Thymus (tissue), 14 donors: Measurements from ENCODE around the gene METAP1. TPM values are rescaled to one million over a fixed set of nuclear protein-coding genes. Genes with fewer than 3 reads are reported as not detected.

Experiments
- DNase-seq, 9 donors: peaks; one replicate each; pipeline ENCODE4 v3.0.0-alpha.2; 2013; ENCODE audit warnings: low spot score in 9 of 9, low read depth in 6 of 9, missing footprints in 1 of 9
- H3K27ac ChIP-seq, 2 donors: one replicate each; pipeline ENCODE4 v1.5.1; 2013; ENCODE audit warnings: control low read depth in 1 of 2, low read depth in 1 of 2, low read length in 1 of 2, mild to moderate bottlenecking in 1 of 2, moderate library complexity in 1 of 2
- H3K27me3 ChIP-seq, 2 donors: one replicate each; pipeline ENCODE4 v1.5.1; 2013; ENCODE audit warnings: low read length in 1 of 2; ENCODE audit not compliant: control insufficient read depth in 2 of 2, insufficient read depth in 1 of 2
- H3K36me3 ChIP-seq, 2 donors: one replicate each; pipeline ENCODE4 v1.5.1; 2013; ENCODE audit warnings: low read length in 1 of 2, mild to moderate bottlenecking in 1 of 2, moderate library complexity in 1 of 2; ENCODE audit not compliant: control insufficient read depth in 2 of 2, insufficient read depth in 2 of 2
- H3K4me1 ChIP-seq, 2 donors: one replicate each; pipeline ENCODE4 v1.5.1; 2013; ENCODE audit warnings: low read length in 2 of 2; ENCODE audit not compliant: control insufficient read depth in 2 of 2, insufficient read depth in 2 of 2
- H3K4me3 ChIP-seq, 2 donors: one replicate each; pipeline ENCODE4 v1.5.1; 2013; ENCODE audit warnings: low read length in 2 of 2, control low read depth in 1 of 2, mild to moderate bottlenecking in 1 of 2
- H3K9me3 ChIP-seq, 2 donors: one replicate each; pipeline ENCODE4 v1.5.1; 2013; ENCODE audit warnings: low read length in 1 of 2, mild to moderate bottlenecking in 1 of 2; ENCODE audit not compliant: control insufficient read depth in 2 of 2, insufficient read depth in 1 of 2
- WGBS: extraction: QIAGEN DNeasy Blood & Tissue Kit; methylation state at CpG from one replicate; pipeline ENCODE4 v1.1.7; 2013; 5-methylcytosine and 5-hydroxymethylcytosine counted together
- long read RNA-seq, 10 donors: transcript quantifications; one replicate each; lab custom pipeline, GENCODE V29; 2026
- polyA plus RNA-seq: library from polyadenylated mRNA; stranded (reverse); fragments of 200-250 nt; gene quantifications from one replicate; pipeline ENCODE4 v1.2.3, GENCODE V29; 2013
- total RNA-seq: library from RNA; stranded (reverse); fragments of 120-200 nt; gene quantifications from one replicate; pipeline ENCODE4 v1.2.4, GENCODE V29; 2013
- donor health status: healthy.

METAP1 gene
- total RNA-seq (47.4 TPM), polyA plus RNA-seq (57.7 TPM)
- long read RNA-seq, donor 1, partial matches to known transcripts, result 0 of 4 reads
- long read RNA-seq, donor 1, other reads (novel, unspliced or antisense), result 0 of 4 reads
- long read RNA-seq, donor 2, result 0 reads
- long read RNA-seq, donor 3, transcript METAP1-201 (11 exons, 2,791 nt), result major isoform, 21 of 478 reads
- long read RNA-seq, donor 3, partial matches to known transcripts, result 380 of 478 reads
- long read RNA-seq, donor 3, other reads (novel, unspliced or antisense), result 77 of 478 reads
- long read RNA-seq, donor 4, transcript METAP1-201 (11 exons, 2,791 nt), result major isoform, 9 of 17 reads
- long read RNA-seq, donor 4, partial matches to known transcripts, result 8 of 17 reads
- long read RNA-seq, donor 4, other reads (novel, unspliced or antisense), result 0 of 17 reads
- long read RNA-seq, donor 5, transcript METAP1-201 (11 exons, 2,791 nt), result major isoform, 19 of 19 reads
- long read RNA-seq, donor 5, partial matches to known transcripts, result 0 of 19 reads
- long read RNA-seq, donor 5, other reads (novel, unspliced or antisense), result 0 of 19 reads
- long read RNA-seq, donor 6, transcript METAP1-201 (11 exons, 2,791 nt), result major isoform, 13 of 192 reads
- long read RNA-seq, donor 6, partial matches to known transcripts, result 130 of 192 reads
- long read RNA-seq, donor 6, other reads (novel, unspliced or antisense), result 49 of 192 reads
- long read RNA-seq, donor 7, transcript METAP1-201 (11 exons, 2,791 nt), result major isoform, 13 of 253 reads
- long read RNA-seq, donor 7, partial matches to known transcripts, result 240 of 253 reads
- long read RNA-seq, donor 7, other reads (novel, unspliced or antisense), result 0 of 253 reads
- long read RNA-seq, donor 8, transcript METAP1-201 (11 exons, 2,791 nt), result major isoform, 6 of 6 reads
- long read RNA-seq, donor 8, partial matches to known transcripts, result 0 of 6 reads
- long read RNA-seq, donor 8, other reads (novel, unspliced or antisense), result 0 of 6 reads
- long read RNA-seq, donor 9, transcript METAP1-201 (11 exons, 2,791 nt), result major isoform, 9 of 220 reads
- long read RNA-seq, donor 9, partial matches to known transcripts, result 171 of 220 reads
- long read RNA-seq, donor 9, other reads (novel, unspliced or antisense), result 40 of 220 reads
- long read RNA-seq, donor 10, transcript METAP1-201 (11 exons, 2,791 nt), result major isoform, 5 of 193 reads
- long read RNA-seq, donor 10, partial matches to known transcripts, result 104 of 193 reads
- long read RNA-seq, donor 10, other reads (novel, unspliced or antisense), result 84 of 193 reads

DNA sequence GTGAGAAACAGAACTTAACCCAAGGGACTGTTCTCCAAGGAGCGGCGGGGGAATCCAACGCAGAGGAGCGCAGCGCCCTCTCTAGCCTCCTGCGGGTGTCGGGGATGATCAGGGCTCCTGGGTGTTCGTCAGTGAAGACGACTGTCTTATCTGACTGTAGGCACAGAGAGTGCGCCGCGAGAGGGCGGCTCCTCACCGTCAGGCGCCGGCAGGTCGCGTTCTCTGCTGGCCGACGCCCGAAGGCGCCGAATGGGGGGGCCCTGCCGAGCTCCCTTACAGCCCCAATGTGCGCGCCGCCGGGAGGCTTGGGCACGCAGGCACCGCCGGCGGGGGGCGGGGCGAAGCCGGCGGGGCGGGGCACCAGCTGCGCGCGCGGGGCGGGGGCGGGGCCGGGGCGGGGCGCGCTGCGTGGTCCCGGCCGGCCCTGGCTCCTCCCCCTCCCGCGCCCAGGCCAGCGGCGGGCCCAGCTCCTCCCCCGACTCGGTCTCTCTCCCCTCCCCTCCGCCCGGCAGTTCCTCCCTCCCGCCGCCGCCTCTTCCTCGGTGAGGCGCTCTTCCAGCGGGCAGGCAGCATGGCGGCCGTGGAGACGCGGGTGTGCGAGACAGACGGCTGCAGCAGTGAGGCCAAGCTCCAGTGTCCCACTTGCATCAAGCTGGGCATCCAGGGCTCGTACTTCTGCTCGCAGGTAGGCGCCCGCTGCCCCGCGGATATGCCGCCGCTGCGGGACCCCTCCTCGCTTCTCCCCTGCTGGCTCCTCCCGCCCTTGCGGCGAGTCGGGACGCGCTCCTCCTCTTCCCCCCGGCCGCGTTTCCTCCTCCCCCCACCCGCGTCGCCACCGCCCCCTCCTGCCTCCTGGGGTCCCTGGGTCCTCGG, at the start of gene METAP1:
METAP1 (plus strand) TSS at position 539 of the 873 bp plus-strand sequence; CDS start at position 572, 33 bp downstream.
- peak within 1 kb of the TSS; percentile 94 to 96 for H3K27ac ChIP-seq
- H3K4me3 ChIP-seq, result peak within 1 kb of the TSS; percentile 93 to 96
- under 1% methylated on average over 94 of the region's 94 CpGs for WGBS
- peaks cover 2 to 17% of the 10 kb centered on the region in 2 donors for H3K4me1 ChIP-seq
- DNase-seq, result peak; percentile 88 to 98 (median 94)
- H3K27me3 ChIP-seq, result no peaks in the 10 kb centered on the region
- H3K9me3 ChIP-seq, result peaks cover 0 to 2% of the 10 kb centered on the region in 2 donors
- H3K36me3 ChIP-seq, result no peaks in the 10 kb centered on the region

DNA sequence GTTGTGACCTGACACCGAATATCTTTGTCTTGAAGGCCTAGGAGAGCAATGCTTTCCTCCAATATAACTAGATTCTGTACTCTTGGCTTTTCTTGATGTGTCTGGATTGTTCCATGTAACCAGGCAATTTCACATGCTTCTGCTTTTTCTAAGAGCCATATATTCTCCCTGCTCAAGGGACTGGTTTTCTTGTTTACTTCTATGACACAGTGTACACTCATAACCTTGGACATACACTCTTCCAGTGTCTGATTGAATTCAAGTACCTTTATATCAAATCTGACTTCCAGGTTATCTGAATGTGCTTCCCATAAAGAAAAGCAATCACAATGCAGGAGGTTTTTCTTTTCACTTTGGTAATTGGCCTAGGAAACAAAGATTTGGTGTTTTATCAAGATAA, 49.2 kb upstream of the METAP1 start:
- Histone ChIP-seq H3K27ac (no peak overlapping the region), H3K27me3 (no peaks in the 10 kb centered on the region), H3K4me3 (no peak overlapping the region), H3K4me1 (no peaks in the 10 kb centered on the region), H3K36me3 (no peaks in the 10 kb centered on the region), H3K9me3 (no peaks in the 10 kb centered on the region)
- WGBS, result 96% methylated on average over 1 of the region's 1 CpG
- no peak for DNase-seq

DNA sequence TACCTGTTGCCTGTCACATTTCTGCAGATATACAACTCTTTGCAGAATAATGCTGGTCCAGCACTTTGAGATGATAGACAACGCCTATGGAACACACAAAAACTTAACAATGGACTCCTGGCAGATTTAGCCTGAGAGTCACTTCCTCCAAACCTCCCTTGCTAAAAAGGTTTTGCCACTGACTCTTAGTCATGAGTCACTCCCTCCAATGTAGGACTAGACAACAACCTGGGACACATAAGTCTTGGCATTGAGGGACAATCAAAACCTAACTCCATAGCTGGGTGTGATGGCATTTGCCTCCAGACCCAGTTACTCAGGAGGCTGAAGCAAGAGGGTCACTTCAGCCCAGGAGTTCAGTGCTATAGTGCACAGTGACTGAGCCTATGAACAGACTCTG, 44.6 kb upstream of the METAP1 start:
- Histone ChIP-seq H3K4me1 (no peaks in the 10 kb centered on the region), H3K9me3 (no peaks in the 10 kb centered on the region), H3K27me3 (no peaks in the 10 kb centered on the region), H3K36me3 (no peaks in the 10 kb centered on the region), H3K4me3 (no peak overlapping the region), H3K27ac (no peak overlapping the region)
- no peak for DNase-seq
- WGBS, result 99% methylated on average over 1 of the region's 1 CpG

DNA sequence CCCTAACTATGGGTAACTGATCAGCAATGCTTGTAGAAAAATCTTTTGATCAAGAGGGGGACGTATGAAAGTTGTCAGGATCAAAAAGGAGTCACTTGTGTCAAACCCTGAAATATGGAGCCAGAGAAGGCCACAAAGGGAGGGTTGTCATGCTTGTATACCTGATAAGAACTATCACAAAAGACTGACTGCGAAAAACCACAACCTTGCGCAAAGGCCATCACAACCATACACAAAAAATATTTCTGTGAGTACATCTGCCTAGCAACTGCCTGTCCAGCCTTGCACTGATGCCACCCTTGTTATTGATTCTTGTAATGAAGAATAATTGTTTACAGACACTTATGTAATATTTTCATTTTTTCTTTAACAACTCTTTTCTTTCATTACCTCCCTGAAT, 43.8 kb upstream of the METAP1 start:
- 87% methylated on average over 3 of the region's 3 CpGs for WGBS
- Histone ChIP-seq H3K4me1 (no peaks in the 10 kb centered on the region), H3K4me3 (no peak overlapping the region), H3K27ac (no peak overlapping the region), H3K27me3 (no peaks in the 10 kb centered on the region), H3K9me3 (no peaks in the 10 kb centered on the region), H3K36me3 (no peaks in the 10 kb centered on the region)
- no peak for DNase-seq

DNA sequence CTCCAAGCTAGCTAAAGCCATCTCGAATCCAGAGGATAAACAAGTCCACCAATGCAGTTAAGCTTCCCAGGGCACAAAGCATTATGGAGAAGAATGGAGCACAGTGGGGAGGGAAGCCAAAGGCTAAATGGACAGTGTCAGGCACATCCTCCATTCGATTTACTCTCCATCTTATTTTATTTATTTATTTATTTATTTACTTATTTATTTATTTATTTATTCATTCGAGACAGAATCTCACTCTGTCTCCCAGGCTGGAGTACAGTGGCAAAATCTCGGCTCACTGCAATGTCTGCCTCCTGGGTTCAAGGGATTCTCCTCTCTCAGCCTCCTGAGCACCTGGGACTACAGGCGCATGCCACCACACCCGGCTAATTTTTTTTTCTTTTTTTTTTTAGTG, 40.3 kb upstream of the METAP1 start:
- WGBS, result 96% methylated on average over 6 of the region's 6 CpGs
- DNase-seq, result no peak
- Histone ChIP-seq H3K36me3 (no peaks in the 10 kb centered on the region), H3K4me1 (no peaks in the 10 kb centered on the region), H3K27me3 (no peaks in the 10 kb centered on the region), H3K4me3 (no peak overlapping the region), H3K27ac (no peak overlapping the region), H3K9me3 (no peaks in the 10 kb centered on the region)

DNA sequence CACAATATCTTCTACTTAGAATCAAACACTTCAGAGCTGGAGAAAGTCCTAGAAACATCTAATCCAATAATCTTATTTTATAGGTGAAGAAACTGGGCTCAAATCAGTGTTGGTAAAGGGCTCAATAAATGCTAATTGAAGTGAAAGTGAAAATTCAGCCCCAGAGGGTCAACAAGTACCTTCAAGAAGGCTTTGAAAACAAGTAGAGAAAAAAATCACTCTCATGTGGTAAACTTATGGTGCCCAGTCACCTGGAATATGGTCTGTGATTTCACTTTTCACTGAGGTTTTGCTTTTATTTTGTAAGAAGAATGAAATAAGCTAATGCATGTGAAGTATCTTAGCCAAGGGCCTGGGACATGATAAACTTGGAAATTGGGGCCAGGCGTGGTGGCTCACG, 37.5 kb upstream of the METAP1 start:
- Histone ChIP-seq H3K9me3 (no peaks in the 10 kb centered on the region), H3K36me3 (no peaks in the 10 kb centered on the region), H3K27me3 (no peaks in the 10 kb centered on the region), H3K27ac (no peak overlapping the region), H3K4me3 (no peak overlapping the region), H3K4me1 (no peaks in the 10 kb centered on the region)
- 97% methylated on average over 2 of the region's 2 CpGs for WGBS
- no peak for DNase-seq

DNA sequence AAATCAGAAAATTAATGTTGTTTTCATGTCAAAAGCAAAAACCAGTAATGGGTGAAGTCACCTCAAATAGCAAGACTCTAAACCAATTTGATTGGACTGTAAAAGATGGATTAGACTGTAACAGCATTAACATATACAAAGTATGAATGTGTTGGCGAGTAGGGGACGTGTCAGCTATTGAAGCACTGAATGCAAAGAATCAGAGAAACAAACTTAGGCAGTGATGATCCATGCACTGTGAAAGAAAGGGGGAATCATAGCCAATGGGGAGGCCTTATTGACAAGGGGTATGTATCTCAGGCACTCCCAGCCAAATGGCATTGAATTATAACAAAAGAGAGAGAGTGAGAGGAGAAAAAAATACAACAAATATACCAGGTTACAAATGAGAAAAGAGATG, 36.1 kb upstream of the METAP1 start:
- over 99% methylated on average over 2 of the region's 2 CpGs for WGBS
- DNase-seq, result no peak

DNA sequence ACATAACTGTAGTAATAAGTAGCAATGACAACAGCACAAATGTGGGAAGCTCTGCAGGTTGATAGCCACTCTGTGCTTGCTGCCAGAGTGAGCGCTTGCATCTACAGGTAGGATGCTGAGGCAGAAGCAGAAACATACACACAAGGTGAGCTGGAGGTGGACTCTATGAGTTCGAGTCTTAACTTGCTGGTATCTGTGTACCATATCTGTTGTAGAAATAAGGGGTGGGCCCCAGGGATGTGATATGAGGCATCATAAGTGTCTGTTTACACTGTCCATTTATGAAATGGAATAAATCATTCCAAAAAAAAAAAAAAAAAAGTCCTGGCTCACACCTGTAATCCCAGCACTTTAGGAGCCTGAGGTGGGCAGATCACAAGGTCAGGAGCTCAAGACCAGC, 33.8 kb upstream of the METAP1 start:
- Histone ChIP-seq H3K4me3 (no peak overlapping the region), H3K9me3 (no peaks in the 10 kb centered on the region), H3K27ac (no peak overlapping the region), H3K4me1 (no peaks in the 10 kb centered on the region), H3K36me3 (no peaks in the 10 kb centered on the region), H3K27me3 (no peaks in the 10 kb centered on the region)
- WGBS, result 95% methylated on average over 2 of the region's 2 CpGs
- no peak for DNase-seq

More for the DNA sequence above, 36.1 kb upstream of the METAP1 start:
- Histone ChIP-seq H3K9me3 (no peaks in the 10 kb centered on the region), H3K27ac (no peak overlapping the region), H3K27me3 (no peaks in the 10 kb centered on the region), H3K36me3 (no peaks in the 10 kb centered on the region), H3K4me3 (no peak overlapping the region), H3K4me1 (no peaks in the 10 kb centered on the region)
